Lower lobe of right lung (tissue), 2 donors: ENCODE measurements around the gene OST4. TPM values are rescaled to one million over a fixed set of nuclear protein-coding genes. Genes with fewer than 3 reads are reported as not detected.

ENCODE experiments used
- ATAC-seq, 2 donors: fragments of 200-7000 bp; cut with Tn5 transposase; one replicate each; pipeline ENCODE4 v1.9.1; 2020 to 2022; ENCODE audit warnings: mild to moderate bottlenecking in 2 of 2, moderate library complexity in 2 of 2
- DNase-seq: peaks from one replicate; pipeline ENCODE4 v3.0.0-alpha.2; 2020
- H3K27ac ChIP-seq: fragments of 200-600 bp; one replicate; pipeline ENCODE4 v1.8.0; 2022
- H3K27me3 ChIP-seq: fragments of 200-600 bp; one replicate; pipeline ENCODE4 v1.8.0; 2022; ENCODE audit warnings: low read depth
- H3K36me3 ChIP-seq: fragments of 200-600 bp; one replicate; pipeline ENCODE4 v1.8.0; 2022; ENCODE audit warnings: mild to moderate bottlenecking
- H3K4me1 ChIP-seq: fragments of 200-600 bp; one replicate; pipeline ENCODE4 v1.8.0; 2022
- H3K4me3 ChIP-seq: fragments of 200-600 bp; one replicate; pipeline ENCODE4 v1.8.0; 2022; ENCODE audit warnings: mild to moderate bottlenecking
- H3K9me3 ChIP-seq: fragments of 200-600 bp; one replicate; pipeline ENCODE4 v1.8.0; 2022
- intact Hi-C: fragments of 100-400 bp; cut with DNase I; formaldehyde crosslinking; loops from one replicate; pipeline ENCODE4 v1.11.0; 2022
- total RNA-seq: library from RNA; stranded (reverse); fragmentation: NEBNext Ultra II Directional; extraction: Animal tissue kit (Norgen Biotek cat#: 25700); gene quantifications from one replicate; pipeline ENCODE4 v1.2.1, GENCODE V29; 2021
- TF ChIP-seq, protein P1 (sequence below): fragments of 200-600 bp; IDR thresholded peaks from one replicate; pipeline ENCODE4 v1.8.0; 2022; ENCODE audit warnings: antibody characterized with exemption, mild to moderate bottlenecking
- donor health status: DM: no; HTN: yes; CAD: no; lungs with severe emphysema.

OST4 gene
- total RNA-seq, 1 donor from 2014 or later: 243 TPM

DNA sequence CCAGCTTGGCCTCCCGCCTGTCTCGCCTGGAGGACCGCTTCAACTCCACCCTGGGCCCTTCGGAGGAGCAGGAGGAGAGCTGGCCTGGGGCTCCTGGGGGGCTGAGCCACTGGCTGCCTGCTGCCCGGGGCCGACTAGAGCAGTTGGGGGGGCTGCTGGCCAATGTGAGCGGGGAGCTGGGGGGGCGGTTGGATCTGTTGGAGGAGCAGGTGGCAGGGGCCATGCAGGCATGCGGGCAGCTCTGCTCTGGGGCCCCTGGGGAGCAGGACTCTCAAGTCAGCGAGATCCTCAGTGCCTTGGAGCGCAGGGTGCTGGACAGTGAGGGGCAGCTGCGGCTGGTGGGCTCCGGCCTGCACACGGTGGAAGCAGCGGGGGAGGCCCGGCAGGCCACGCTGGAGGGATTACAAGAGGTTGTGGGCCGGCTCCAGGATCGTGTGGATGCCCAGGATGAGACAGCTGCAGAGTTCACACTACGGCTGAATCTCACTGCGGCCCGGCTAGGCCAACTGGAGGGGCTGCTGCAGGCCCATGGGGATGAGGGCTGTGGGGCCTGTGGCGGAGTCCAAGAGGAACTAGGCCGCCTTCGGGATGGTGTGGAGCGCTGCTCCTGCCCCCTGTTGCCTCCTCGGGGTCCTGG, 11.4 kb upstream of the OST4 start:
- no peak for DNase-seq
- H3K27ac ChIP-seq: no peak overlapping the region
- no peaks in the 10 kb centered on the region for H3K36me3 ChIP-seq
- intact Hi-C loops: no loop called here
- no peaks in the 10 kb centered on the region for H3K27me3 ChIP-seq
- H3K9me3 ChIP-seq: no peaks in the 10 kb centered on the region
- TF ChIP-seq, protein P1, sequence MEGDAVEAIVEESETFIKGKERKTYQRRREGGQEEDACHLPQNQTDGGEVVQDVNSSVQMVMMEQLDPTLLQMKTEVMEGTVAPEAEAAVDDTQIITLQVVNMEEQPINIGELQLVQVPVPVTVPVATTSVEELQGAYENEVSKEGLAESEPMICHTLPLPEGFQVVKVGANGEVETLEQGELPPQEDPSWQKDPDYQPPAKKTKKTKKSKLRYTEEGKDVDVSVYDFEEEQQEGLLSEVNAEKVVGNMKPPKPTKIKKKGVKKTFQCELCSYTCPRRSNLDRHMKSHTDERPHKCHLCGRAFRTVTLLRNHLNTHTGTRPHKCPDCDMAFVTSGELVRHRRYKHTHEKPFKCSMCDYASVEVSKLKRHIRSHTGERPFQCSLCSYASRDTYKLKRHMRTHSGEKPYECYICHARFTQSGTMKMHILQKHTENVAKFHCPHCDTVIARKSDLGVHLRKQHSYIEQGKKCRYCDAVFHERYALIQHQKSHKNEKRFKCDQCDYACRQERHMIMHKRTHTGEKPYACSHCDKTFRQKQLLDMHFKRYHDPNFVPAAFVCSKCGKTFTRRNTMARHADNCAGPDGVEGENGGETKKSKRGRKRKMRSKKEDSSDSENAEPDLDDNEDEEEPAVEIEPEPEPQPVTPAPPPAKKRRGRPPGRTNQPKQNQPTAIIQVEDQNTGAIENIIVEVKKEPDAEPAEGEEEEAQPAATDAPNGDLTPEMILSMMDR: no peak
- peaks cover 50% of the 10 kb centered on the region for H3K4me1 ChIP-seq
- no peak for ATAC-seq
- H3K4me3 ChIP-seq: no peak overlapping the region

DNA sequence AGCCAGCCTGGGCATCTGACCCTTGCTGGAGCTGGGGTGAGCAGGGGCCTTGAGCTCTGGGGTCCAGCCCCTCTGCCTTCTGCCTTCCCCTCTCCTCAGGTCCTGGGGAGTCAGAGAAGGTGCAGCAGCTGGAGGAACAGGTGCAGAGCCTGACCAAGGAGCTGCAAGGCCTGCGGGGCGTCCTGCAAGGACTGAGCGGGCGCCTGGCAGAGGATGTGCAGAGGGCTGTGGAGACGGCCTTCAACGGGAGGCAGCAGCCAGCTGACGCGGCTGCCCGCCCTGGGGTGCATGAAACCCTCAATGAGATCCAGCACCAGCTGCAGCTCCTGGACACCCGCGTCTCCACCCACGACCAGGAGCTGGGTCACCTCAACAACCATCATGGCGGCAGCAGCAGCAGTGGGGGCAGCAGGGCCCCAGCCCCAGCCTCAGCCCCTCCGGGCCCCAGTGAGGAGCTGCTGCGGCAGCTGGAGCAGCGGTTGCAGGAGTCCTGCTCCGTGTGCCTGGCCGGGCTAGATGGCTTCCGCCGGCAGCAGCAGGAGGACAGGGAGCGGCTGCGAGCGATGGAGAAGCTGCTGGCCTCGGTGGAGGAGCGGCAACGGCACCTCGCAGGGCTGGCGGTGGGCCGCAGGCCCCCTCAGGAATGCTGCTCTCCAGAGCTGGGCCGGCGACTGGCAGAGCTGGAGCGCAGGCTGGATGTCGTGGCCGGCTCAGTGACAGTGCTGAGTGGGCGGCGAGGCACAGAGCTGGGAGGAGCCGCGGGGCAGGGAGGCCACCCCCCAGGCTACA, 10.7 kb upstream of the OST4 start:
- DNase-seq: no peak
- intact Hi-C loops: no loop called here
- ATAC-seq: no peak
- H3K36me3 ChIP-seq: no peaks in the 10 kb centered on the region
- H3K27me3 ChIP-seq: no peaks in the 10 kb centered on the region
- no peaks in the 10 kb centered on the region for H3K9me3 ChIP-seq
- H3K4me3 ChIP-seq: no peak overlapping the region
- H3K27ac ChIP-seq: peak overlapping the region; percentile 85
- H3K4me1 ChIP-seq: peaks cover 43% of the 10 kb centered on the region
- TF ChIP-seq, protein P1: no peak

DNA sequence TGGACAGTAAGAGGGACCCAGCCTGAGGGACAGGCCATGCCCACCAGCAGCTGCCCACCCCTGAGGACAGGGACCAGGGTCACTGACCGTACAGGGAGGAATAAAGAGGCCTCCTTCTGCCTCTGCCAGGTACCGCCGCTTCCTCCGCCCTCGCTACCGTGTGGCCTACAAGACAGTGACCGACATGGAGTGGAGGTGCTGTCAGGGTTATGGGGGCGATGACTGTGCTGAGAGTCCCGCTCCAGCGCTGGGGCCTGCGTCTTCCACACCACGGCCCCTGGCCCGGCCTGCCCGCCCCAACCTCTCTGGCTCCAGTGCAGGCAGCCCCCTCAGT, 9.1 kb upstream of the OST4 start:
- DNase-seq (no peak), ATAC-seq (no peak)
- TF ChIP-seq, protein P1: no peak
- no peaks in the 10 kb centered on the region for H3K9me3 ChIP-seq
- intact Hi-C loops: no loop called here
- no peaks in the 10 kb centered on the region for H3K27me3 ChIP-seq
- peak overlapping the region; percentile 55 for H3K4me3 ChIP-seq
- H3K36me3 ChIP-seq: no peaks in the 10 kb centered on the region
- peak overlapping the region; percentile 20 for H3K27ac ChIP-seq
- H3K4me1 ChIP-seq: peaks cover 44% of the 10 kb centered on the region

DNA sequence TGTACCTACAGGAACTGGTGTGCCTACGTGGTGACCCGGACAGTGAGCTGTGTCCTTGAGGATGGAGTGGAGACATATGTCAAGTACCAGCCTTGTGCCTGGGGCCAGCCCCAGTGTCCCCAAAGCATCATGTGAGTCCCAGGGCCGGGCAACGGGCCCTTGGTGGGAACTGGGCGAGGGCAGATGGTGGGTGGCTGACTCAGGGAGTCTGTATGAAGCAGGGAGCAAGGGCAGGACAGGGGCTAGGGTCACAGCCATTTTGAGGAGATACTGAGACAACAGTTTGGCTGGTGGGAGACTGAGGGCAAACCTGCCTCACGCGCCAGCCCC, 8.7 kb upstream of the OST4 start:
- DNase-seq (no peak), ATAC-seq (no peak)
- Histone ChIP-seq H3K4me1 (peaks cover 44% of the 10 kb centered on the region), H3K36me3 (no peaks in the 10 kb centered on the region), H3K27ac (peak overlapping the region; percentile 20), H3K9me3 (no peaks in the 10 kb centered on the region), H3K4me3 (peak overlapping the region; percentile 55), H3K27me3 (no peaks in the 10 kb centered on the region)
- TF ChIP-seq, protein P1: no peak
- intact Hi-C loops: no loop called here

DNA sequence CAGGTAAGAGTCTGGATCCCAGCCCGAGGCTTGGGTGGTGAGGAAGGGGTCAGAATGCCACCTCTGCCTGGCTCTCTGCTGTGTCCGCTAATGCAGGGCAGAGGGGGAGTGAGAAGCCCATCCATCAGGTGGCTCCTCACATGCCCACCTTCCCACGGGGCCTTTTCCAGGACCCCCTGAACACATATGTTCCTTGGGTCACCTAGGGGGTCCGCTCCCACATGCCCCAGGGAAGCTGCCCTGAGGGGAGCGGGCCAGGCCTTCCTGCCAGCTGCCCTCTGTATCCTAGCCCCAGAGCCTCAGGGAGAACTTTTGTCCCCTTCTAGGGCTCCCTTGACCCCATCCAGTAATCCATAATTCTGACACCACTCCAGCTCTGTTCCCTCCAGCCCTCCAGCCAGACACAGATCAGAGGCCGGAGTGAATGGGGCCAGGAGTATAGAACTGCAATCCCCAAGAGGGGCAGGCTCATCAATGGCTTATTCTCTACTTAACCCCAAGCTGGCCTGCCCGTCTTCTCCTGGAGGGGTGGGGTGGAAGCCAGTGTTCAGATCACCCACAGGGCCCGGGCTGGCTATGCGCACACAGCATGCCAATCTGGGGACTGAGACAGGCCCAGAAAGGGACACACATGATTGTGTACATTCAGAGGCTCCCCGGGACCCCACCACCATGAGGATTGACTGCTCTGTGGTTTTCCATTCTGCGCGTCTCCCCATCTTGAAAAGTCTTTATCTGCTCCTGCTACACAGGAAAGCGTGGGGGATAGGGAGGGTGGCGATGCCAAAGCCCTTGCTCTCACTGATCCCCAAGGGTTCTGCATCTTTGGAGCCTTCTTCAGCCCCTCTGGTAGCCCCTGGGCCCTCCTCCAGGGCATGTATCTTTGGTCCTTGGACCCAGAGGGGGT, 8.0 kb upstream of the OST4 start:
- peak overlapping the region; percentile 55 for H3K4me3 ChIP-seq
- TF ChIP-seq, protein P1: no peak
- peaks cover 46% of the 10 kb centered on the region for H3K4me1 ChIP-seq
- no peaks in the 10 kb centered on the region for H3K9me3 ChIP-seq
- intact Hi-C loops: no loop called here
- ATAC-seq (no peak), DNase-seq (no peak)
- H3K36me3 ChIP-seq: no peaks in the 10 kb centered on the region
- H3K27me3 ChIP-seq: no peaks in the 10 kb centered on the region
- H3K27ac ChIP-seq: peak overlapping the region; percentile 78
